Astrocyte of the spinal cord (primary cell): ENCODE data around the gene ZNF783.

ENCODE experiments used
- DNase-seq: peaks from one replicate; pipeline ENCODE4 v3.0.0; 2011; ENCODE audit warnings: low read depth, low spot score
- H3K4me3 ChIP-seq: 2 replicates; pipeline ENCODE4 v1.5.1; 2011; ENCODE audit warnings: low read depth, mild to moderate bottlenecking, low read length, moderate library complexity
- in situ Hi-C: cut with HindIII; loops from 2 replicates; pipeline ENCODE4 v1.10.0; 2017; ENCODE audit warnings: low sequenced_read_pairs
- TF ChIP-seq, protein P1 (sequence below): IDR thresholded peaks from 2 replicates; pipeline ENCODE4 v1.5.1; 2012; ENCODE audit warnings: low read depth, mild to moderate bottlenecking, low read length, inconsistent platforms

Gene ZNF783

DNA sequence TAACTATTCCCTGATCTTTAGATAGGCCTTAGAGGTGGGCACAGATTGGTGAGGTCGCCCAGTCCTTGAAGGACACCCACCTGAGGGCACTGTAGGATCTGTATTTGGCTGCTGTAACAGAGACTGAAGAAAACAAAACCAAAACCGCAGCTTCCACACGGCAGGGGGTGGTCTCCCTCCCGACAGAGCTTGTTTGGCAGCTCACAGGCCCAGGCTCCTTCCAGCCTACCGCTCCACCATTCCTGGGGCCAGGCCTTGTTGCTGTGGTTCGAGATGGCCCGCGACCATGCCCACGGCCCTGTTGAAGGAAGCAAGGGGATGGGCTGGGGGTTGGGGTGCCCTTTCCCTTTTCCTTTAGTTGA lies 30.4 kb downstream of the ZNF783 start:
- TF ChIP-seq, protein P1, sequence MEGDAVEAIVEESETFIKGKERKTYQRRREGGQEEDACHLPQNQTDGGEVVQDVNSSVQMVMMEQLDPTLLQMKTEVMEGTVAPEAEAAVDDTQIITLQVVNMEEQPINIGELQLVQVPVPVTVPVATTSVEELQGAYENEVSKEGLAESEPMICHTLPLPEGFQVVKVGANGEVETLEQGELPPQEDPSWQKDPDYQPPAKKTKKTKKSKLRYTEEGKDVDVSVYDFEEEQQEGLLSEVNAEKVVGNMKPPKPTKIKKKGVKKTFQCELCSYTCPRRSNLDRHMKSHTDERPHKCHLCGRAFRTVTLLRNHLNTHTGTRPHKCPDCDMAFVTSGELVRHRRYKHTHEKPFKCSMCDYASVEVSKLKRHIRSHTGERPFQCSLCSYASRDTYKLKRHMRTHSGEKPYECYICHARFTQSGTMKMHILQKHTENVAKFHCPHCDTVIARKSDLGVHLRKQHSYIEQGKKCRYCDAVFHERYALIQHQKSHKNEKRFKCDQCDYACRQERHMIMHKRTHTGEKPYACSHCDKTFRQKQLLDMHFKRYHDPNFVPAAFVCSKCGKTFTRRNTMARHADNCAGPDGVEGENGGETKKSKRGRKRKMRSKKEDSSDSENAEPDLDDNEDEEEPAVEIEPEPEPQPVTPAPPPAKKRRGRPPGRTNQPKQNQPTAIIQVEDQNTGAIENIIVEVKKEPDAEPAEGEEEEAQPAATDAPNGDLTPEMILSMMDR, result no peak
- no peak overlapping the region for H3K4me3 ChIP-seq
- DNase-seq, result peak; percentile 57
- in situ Hi-C loops, result no loop called here

DNA sequence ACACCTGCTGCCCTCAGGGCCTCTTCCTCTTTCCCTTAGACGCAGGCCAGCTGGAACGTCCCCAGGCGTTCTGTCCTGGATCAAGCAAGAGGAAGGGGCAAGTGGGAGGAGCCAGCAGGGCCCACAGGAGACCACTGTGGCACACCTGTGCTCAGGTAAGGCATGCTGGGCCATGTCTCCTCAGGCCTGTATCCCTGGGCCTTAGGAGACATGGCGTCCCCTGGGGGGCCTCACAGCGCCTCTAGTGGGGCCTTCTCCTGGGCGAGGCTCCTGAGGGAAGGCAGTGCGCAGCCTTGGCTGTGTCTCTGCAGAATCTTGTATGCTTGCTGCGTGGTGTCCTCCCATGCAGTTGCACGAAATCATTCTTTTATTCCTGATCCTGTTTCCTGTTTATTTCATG lies 31.3 kb downstream of the ZNF783 start:
- no peak for DNase-seq
- in situ Hi-C loops, result no loop called here
- TF ChIP-seq, protein P1, result no peak
- H3K4me3 ChIP-seq, result no peak overlapping the region

DNA sequence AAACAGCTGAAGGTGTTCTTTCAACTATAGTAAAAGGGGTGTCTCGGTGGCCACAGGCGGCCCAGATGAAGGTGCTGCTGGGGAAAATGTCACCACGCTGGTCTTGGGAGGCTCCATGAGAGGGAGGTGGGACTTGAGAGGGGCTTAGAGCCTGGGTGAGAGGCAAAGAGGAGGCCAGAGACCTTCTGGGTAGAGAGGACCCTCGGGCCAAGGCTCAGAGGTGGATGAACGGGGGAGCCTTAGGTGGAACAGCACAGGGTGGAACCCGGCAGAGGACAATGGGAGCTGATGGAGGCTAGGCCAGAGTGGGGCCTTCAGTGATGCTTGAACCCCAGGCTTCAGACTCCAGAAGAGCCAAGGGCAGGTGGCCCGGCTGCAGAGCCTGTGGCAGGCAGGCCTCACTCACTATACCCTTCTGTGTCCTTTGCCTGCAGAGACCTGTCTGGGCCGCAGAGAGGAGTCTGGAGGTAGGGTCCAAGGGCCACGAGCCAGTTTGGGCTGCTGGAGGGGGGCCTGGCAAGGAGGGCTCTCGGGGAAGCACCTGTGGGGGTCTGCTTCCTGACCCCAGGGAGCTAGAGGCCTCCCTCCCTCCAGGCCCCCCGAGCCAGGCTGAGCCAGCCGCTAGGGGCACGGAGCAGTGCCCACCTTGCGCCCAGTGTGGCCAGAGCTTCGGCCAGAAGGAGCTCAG lies 32.1 kb downstream of the ZNF783 start:
- no peak overlapping the region for H3K4me3 ChIP-seq
- in situ Hi-C loops, result no loop called here
- no peak for DNase-seq
- TF ChIP-seq, protein P1, result no peak

DNA sequence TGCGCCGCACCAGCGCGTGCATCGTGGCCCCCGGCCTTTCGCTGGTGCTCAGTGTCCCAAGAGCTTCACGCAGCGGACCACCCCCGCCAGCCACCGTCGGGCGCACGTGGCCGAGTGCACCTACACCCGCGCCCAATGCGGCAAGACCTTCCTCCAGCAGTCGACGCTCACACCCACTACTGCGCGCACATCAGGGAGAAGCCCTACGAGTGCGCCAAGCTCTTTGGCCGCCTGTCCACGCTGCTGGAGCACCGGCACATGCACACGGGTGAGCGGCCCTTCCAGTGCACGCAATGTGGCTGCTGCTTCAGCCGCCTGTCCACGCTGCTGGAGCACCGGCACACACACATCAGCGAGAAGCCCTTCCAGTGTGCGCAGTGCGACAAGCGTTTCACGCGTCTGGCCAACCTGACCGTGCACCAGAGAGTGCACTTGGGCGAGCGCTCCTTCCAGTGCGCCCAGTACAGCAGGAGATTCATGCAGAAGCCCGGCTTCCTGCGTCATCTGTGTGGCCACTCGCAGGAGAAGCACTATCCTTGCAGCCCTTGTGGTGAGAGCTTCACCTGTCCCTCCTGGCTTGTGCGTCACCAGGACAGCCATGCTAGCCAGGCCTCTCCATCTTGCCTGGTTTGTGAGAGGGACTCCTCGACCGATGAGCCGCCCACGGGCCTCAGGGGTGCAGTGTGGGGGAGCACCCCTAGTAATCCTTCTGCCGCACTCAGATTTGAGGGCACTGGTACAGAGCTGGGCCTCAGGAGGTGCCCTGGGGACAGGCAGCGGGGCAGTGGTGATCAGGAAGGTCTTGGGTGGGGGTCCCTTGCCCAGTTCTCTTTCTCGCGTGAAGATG lies 32.9 kb downstream of the ZNF783 start:
- in situ Hi-C loops, result no loop called here
- no peak overlapping the region for H3K4me3 ChIP-seq
- no peak for DNase-seq
- TF ChIP-seq, protein P1, result no peak

DNA sequence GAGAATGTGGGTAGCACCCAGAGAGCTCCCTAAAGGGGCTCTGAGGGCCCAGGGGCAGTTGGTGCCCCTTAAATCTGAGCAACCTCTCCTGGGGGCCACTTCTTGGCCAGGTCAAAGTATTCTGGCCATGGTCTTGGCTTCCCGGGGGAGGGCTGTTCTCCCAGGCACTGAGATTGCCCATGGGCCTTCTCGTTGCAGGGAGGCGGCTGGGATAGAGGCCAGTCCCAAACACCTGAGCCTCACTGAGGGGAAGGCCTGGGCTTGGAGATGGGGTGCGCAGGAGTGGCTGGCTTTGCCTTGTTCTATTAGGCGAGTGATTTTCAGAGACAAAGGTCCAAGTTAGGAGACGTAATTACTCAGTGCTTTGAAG lies 33.5 kb downstream of the ZNF783 start:
- in situ Hi-C loops, result no loop called here
- TF ChIP-seq, protein P1, result no peak
- H3K4me3 ChIP-seq, result no peak overlapping the region
- DNase-seq, result no peak

DNA sequence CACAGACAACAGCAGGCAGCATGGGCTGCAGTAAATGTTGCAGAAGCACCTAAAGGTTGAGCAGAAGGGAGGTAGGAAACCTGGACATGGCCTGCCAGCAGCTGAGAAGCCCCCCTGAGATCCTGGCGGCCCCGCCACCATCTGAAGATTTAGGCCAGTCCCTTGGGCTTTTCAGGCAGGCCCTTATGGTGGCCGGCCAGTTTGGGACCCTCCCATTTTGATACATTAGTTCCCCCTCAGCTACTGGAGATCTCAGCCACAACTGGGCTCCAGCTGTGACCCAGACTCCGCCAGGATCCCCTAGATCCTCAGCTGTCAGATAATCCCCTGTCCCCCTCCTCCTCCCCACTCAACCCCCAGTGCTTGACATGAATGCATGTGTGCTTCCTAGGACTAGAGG lies 34.4 kb downstream of the ZNF783 start:
- in situ Hi-C loops, result no loop called here

More for the DNA sequence above, 34.4 kb downstream of the ZNF783 start:
- no peak for DNase-seq
- no peak overlapping the region for H3K4me3 ChIP-seq
- TF ChIP-seq, protein P1, result no peak
